Left ventricle myocardium inferior (tissue), 1 donor: ENCODE results near the gene PITPNB. TPM values are rescaled to one million over a fixed set of nuclear protein-coding genes. Genes with fewer than 3 reads are reported as not detected.

ENCODE experiments used
- DNase-seq: peaks from one replicate; pipeline ENCODE4 v3.0.0-alpha.2; 2020
- H3K27ac ChIP-seq: fragments of 200-600 bp; replicated peaks from 2 replicates; pipeline ENCODE4 v1.8.0; 2021
- H3K27me3 ChIP-seq: fragments of 200-600 bp; 2 replicates; pipeline ENCODE4 v1.8.0; 2021; ENCODE audit warnings: low read depth
- H3K36me3 ChIP-seq: fragments of 200-600 bp; 2 replicates; pipeline ENCODE4 v1.8.0; 2021
- H3K4me1 ChIP-seq: fragments of 200-600 bp; 2 replicates; pipeline ENCODE4 v1.8.0; 2021
- H3K4me3 ChIP-seq: fragments of 200-600 bp; 2 replicates; pipeline ENCODE4 v1.8.0; 2021; ENCODE audit warnings: mild to moderate bottlenecking, moderate library complexity
- H3K9me3 ChIP-seq: fragments of 200-600 bp; replicated peaks from 2 replicates; pipeline ENCODE4 v1.8.0; 2021
- intact Hi-C: fragments of 100-400 bp; cut with micrococcal nuclease; formaldehyde crosslinking; loops from one replicate; pipeline ENCODE4 v1.11.0; 2022
- total RNA-seq: library from RNA; stranded (reverse); fragmentation: NEBNext Ultra II Directional; extraction: Animal tissue kit (Norgen Biotek cat#: 25700); gene quantifications from one replicate; pipeline ENCODE4 v1.2.1, GENCODE V29; 2021
- TF ChIP-seq, protein P1 (sequence below): fragments of 200-600 bp; IDR thresholded peaks from 2 replicates; pipeline ENCODE4 v1.8.0; 2021; ENCODE audit warnings: antibody characterized with exemption, mild to moderate bottlenecking, borderline replicate concordance
- donor health status: DM: no; HTN: yes; CAD: no; lungs with severe emphysema.

PITPNB gene
- total RNA-seq, 1 donor from 2014 or later: 60.0 TPM

DNA sequence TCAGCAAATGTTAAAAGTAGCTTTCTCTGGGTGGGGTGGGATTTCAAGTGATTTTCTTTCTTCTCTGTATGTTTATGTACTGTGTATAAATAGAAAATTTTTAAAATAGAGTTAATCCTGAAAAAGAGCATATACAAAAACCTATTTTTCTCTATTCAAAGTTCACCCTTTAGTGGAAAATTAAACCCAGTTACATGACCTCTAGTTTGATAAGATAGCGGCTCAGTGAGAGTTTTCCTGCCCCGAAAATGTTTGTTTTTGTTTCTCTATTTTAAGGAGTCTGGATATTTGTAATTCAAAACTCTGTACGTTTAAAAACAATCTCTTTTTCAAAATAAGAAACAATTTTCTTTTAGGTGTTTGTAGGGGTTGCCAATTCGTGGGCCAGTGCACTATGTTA, 42.1 kb upstream of the PITPNB start:
- peaks cover 4% of the 10 kb centered on the region for H3K9me3 ChIP-seq
- H3K4me1 ChIP-seq: peaks cover 35% of the 10 kb centered on the region
- H3K36me3 ChIP-seq: no peaks in the 10 kb centered on the region
- DNase-seq: no peak
- intact Hi-C loops: no loop called here
- TF ChIP-seq, protein P1, sequence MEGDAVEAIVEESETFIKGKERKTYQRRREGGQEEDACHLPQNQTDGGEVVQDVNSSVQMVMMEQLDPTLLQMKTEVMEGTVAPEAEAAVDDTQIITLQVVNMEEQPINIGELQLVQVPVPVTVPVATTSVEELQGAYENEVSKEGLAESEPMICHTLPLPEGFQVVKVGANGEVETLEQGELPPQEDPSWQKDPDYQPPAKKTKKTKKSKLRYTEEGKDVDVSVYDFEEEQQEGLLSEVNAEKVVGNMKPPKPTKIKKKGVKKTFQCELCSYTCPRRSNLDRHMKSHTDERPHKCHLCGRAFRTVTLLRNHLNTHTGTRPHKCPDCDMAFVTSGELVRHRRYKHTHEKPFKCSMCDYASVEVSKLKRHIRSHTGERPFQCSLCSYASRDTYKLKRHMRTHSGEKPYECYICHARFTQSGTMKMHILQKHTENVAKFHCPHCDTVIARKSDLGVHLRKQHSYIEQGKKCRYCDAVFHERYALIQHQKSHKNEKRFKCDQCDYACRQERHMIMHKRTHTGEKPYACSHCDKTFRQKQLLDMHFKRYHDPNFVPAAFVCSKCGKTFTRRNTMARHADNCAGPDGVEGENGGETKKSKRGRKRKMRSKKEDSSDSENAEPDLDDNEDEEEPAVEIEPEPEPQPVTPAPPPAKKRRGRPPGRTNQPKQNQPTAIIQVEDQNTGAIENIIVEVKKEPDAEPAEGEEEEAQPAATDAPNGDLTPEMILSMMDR: no peak
- H3K27ac ChIP-seq: peak overlapping the region; percentile 56
- H3K4me3 ChIP-seq: no peak overlapping the region
- no peaks in the 10 kb centered on the region for H3K27me3 ChIP-seq

DNA sequence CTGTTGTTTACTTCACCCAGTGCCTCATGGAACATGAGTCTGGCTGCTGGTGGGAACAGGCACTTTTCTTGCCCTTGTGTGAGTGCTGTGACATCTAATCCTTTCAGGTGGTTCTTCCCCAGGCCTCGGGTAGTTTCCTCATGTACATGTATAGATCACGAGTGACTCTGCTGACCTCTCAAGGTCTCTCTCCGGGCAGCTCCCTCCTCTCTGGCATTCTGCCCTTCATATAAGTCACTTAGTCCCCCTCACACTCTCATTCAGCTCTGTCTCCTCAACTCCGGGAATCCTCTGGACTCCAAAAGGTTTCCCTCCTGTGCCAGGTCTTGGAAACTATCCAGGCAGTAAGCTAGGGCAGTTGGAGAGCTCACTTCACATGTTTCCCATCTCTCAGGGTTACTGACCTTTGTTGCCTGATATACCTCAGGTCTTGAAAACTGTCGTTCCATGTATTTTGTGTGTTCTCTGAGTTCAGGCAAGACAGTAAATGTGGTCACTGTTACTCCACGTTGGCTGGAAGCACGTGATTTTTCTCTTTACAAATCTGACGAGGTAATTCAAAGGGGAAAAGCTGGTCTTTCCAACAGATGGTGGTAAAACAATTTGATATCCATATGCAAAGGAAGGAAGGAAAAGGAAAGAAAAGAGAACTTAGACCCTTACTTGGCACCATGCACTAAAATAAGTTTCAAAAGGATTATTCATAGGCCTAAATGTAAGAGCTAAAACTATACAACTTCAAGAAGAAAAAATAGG, 40.5 kb upstream of the PITPNB start:
- peaks cover 35% of the 10 kb centered on the region for H3K4me1 ChIP-seq
- no peak overlapping the region for H3K4me3 ChIP-seq
- DNase-seq: no peak
- no peaks in the 10 kb centered on the region for H3K36me3 ChIP-seq
- H3K9me3 ChIP-seq: peaks cover 4% of the 10 kb centered on the region
- peak overlapping the region; percentile 57 for H3K27ac ChIP-seq
- intact Hi-C loops: no loop called here
- no peaks in the 10 kb centered on the region for H3K27me3 ChIP-seq
- TF ChIP-seq, protein P1: no peak

DNA sequence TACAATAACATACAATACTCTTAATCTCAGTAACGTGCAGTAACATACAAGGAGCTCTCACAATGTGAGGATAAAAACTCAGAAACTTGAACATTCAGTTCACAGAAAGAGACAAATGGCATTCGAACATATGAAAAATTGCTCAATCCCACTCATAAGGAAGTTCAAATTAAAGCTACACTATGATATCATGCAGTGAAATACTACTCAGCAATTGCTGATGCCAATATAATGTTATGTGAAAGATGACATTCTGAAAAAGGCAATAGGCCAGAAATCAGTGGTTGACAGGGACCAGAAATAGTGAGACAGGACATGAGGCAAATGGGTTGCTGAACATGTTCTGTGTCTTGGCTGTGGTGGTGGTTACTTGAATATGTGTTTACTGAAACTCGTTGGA, 33.7 kb upstream of the PITPNB start:
- intact Hi-C loops: no loop called here
- no peak overlapping the region for H3K27ac ChIP-seq
- DNase-seq: no peak
- H3K9me3 ChIP-seq: peaks cover 4% of the 10 kb centered on the region
- H3K27me3 ChIP-seq: no peaks in the 10 kb centered on the region
- peaks cover 10% of the 10 kb centered on the region for H3K4me1 ChIP-seq
- H3K36me3 ChIP-seq: no peaks in the 10 kb centered on the region
- no peak overlapping the region for H3K4me3 ChIP-seq
- TF ChIP-seq, protein P1: no peak

DNA sequence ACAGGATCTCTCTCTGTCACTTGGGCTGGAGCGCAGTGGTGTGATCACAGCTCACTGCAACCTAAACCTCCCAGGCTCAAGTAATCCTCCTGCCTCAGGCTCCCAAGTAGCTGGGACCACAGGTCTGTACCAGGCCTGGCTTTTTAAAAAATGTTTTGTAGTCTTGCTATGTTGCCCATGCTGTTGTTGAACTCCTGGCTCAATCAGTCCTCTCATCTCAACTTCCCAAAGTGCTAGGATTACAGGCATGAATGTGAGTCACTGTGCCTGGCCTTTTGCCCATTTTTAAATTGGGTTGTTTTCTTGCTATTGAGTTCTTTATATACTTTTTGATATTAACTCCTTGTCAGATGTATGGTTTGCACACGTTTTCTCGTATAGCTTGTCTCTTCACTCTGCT, 33.0 kb upstream of the PITPNB start:
- Histone ChIP-seq H3K27ac (no peak overlapping the region), H3K9me3 (peaks cover 4% of the 10 kb centered on the region), H3K4me3 (no peak overlapping the region), H3K36me3 (no peaks in the 10 kb centered on the region), H3K4me1 (peaks cover 10% of the 10 kb centered on the region), H3K27me3 (no peaks in the 10 kb centered on the region)
- TF ChIP-seq, protein P1: no peak
- intact Hi-C loops: no loop called here
- no peak for DNase-seq

DNA sequence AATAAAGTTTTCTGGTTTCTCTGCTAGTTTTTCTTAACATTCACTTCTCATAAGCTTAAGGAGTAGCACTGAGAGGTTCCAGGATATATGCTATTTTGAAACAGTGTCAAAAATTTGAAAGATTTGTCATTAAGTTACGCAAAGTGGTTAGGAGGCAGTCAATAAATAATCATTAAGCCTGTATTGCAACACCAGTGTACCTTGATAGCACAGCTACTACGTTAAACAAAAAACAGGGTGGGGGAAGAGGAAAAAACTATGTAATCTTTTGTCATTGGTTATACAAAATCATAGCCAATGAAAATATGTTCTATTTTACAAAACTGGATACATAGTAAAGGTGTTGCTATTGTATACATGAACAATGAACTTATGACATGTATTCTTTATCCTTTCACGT, 30.4 kb upstream of the PITPNB start:
- Histone ChIP-seq H3K27me3 (no peaks in the 10 kb centered on the region), H3K9me3 (no peaks in the 10 kb centered on the region), H3K27ac (no peak overlapping the region), H3K4me3 (no peak overlapping the region), H3K36me3 (no peaks in the 10 kb centered on the region), H3K4me1 (peaks cover 10% of the 10 kb centered on the region)
- intact Hi-C loops: no loop called here
- DNase-seq: no peak
- TF ChIP-seq, protein P1: no peak
